IMR-90 (cell line): ENCODE results near the gene CDCP1. TPM values are rescaled to one million over a fixed set of nuclear protein-coding genes. Genes with fewer than 3 reads are reported as not detected.

Experiments
- ATAC-seq: fragments of 200-7000 bp; cut with Tn5 transposase; 2 replicates; pipeline ENCODE4 v1.9.1; 2020; ENCODE audit warnings: low read depth, mild to moderate bottlenecking, moderate library complexity
- BruUV-seq: library from RNA; stranded (reverse); fragments of 400-500 nt; replicated peaks from 2 replicates; lab custom pipeline; 2021; lab: Mats Ljungman, UMichigan
- CTCF ChIA-PET: fragments of 300-600 bp; formaldehyde crosslinking; extraction: SDS; loops from one replicate; lab custom pipeline; 2021; ENCODE audit warnings: antibody characterized with exemption; lab: Yijun Ruan, JAX
- POLR2A ChIA-PET: fragments of 300-600 bp; sonication (Branson Sonifier 250); formaldehyde crosslinking; loops from one replicate; lab custom pipeline; 2022; ENCODE audit warnings: antibody characterized with exemption; ENCODE audit not compliant: unreplicated experiment; lab: Charles Lee
- DNase-seq: peaks from one replicate; pipeline ENCODE4 v3.0.0; 2013
- H2AFZ ChIP-seq: replicated peaks from 2 replicates; pipeline ENCODE3; 2013; ENCODE audit warnings: low read length, mild to moderate bottlenecking; ENCODE audit not compliant: poor library complexity
- H2AK5ac ChIP-seq: 2 replicates; pipeline ENCODE4 v1.6.1; 2013; ENCODE audit warnings: low read depth, low read length, inconsistent platforms
- H2AK9ac ChIP-seq: replicated peaks from 2 replicates; pipeline ENCODE3; 2013; ENCODE audit warnings: mild to moderate bottlenecking, low read depth, low read length, moderate library complexity; ENCODE audit not compliant: poor library complexity
- H2BK120ac ChIP-seq: 2 replicates; pipeline ENCODE4 v1.6.1; 2013; ENCODE audit warnings: low read depth, low read length, inconsistent platforms
- H2BK15ac ChIP-seq: 3 replicates; pipeline ENCODE4 v1.6.1; 2013; ENCODE audit warnings: low read depth, low read length, inconsistent platforms
- H2BK20ac ChIP-seq: 2 replicates; pipeline ENCODE4 v1.6.1; 2013; ENCODE audit warnings: low read depth, mild to moderate bottlenecking, inconsistent platforms, low read length, moderate library complexity
- H2BK5ac ChIP-seq: 2 replicates; pipeline ENCODE4 v1.6.1; 2013; ENCODE audit warnings: mild to moderate bottlenecking, low read depth, low read length, inconsistent platforms; ENCODE audit not compliant: poor library complexity, severe bottlenecking
- H3K14ac ChIP-seq: replicated peaks from 2 replicates; pipeline ENCODE4 v1.6.1; 2013; ENCODE audit warnings: low read depth, low read length, inconsistent platforms
- H3K18ac ChIP-seq: 2 replicates; pipeline ENCODE4 v1.6.1; 2013; ENCODE audit warnings: low read depth, low read length, control low read depth
- H3K23ac ChIP-seq: 2 replicates; pipeline ENCODE4 v1.6.1; 2013; ENCODE audit warnings: low read depth, low read length, inconsistent platforms
- H3K27ac ChIP-seq: 2 replicates; pipeline ENCODE4 v1.5.1; 2013; ENCODE audit warnings: mild to moderate bottlenecking, control low read depth, low read length; ENCODE audit not compliant: insufficient read depth
- H3K27me3 ChIP-seq: 2 replicates; pipeline ENCODE4 v1.6.1; 2013; ENCODE audit warnings: low read length; ENCODE audit not compliant: control insufficient read depth, insufficient read depth
- H3K36me3 ChIP-seq: 2 replicates; pipeline ENCODE4 v1.6.1; 2013; ENCODE audit warnings: low read length, mixed read lengths; ENCODE audit not compliant: control insufficient read depth, insufficient read depth
- H3K4ac ChIP-seq: 2 replicates; pipeline ENCODE4 v1.6.1; 2013; ENCODE audit warnings: low read depth, low read length, inconsistent platforms
- H3K4me1 ChIP-seq: 2 replicates; pipeline ENCODE4 v1.6.1; 2013; ENCODE audit warnings: low read length, mixed read lengths; ENCODE audit not compliant: control insufficient read depth, insufficient read depth
- H3K4me2 ChIP-seq: 2 replicates; pipeline ENCODE4 v1.6.1; 2013; ENCODE audit warnings: low read depth, mild to moderate bottlenecking, control low read depth, low read length, moderate library complexity
- H3K4me3 ChIP-seq: 2 replicates; pipeline ENCODE4 v1.5.1; 2013; ENCODE audit warnings: low read depth, mild to moderate bottlenecking, control low read depth, low read length, moderate library complexity; ENCODE audit not compliant: insufficient read depth
- H3K56ac ChIP-seq: 2 replicates; pipeline ENCODE4 v1.6.1; 2013; ENCODE audit warnings: low read length, inconsistent platforms; ENCODE audit not compliant: insufficient read depth; ENCODE audit errors: extremely low read depth
- H3K79me1 ChIP-seq, 2 experiments: 2 replicates each; pipeline ENCODE4 v1.6.1; 2013; ENCODE audit warnings: low read length in 2 of 2, inconsistent platforms in 1 of 2, low read depth in 1 of 2
- H3K9ac ChIP-seq: 2 replicates; pipeline ENCODE4 v1.6.1; 2013; ENCODE audit warnings: low read depth, low read length, control low read depth
- H3K9me1 ChIP-seq: 2 replicates; pipeline ENCODE4 v1.6.1; 2013; ENCODE audit warnings: low read length, inconsistent platforms; ENCODE audit not compliant: insufficient read depth
- H3K9me3 ChIP-seq: 2 replicates; pipeline ENCODE4 v1.6.1; 2013; ENCODE audit warnings: low read length; ENCODE audit not compliant: control insufficient read depth, insufficient read depth
- H4K20me1 ChIP-seq: 2 replicates; pipeline ENCODE4 v1.6.1; 2013; ENCODE audit warnings: low read length, inconsistent platforms; ENCODE audit not compliant: insufficient read depth
- H4K5ac ChIP-seq: 2 replicates; pipeline ENCODE4 v1.6.1; 2013; ENCODE audit warnings: mild to moderate bottlenecking, low read depth, low read length, control low read depth
- H4K8ac ChIP-seq, 2 experiments: 2 replicates each; pipeline ENCODE4 v1.6.1; 2013; ENCODE audit warnings: low read depth in 2 of 2, low read length in 2 of 2, control low read depth in 1 of 2, inconsistent platforms in 1 of 2
- H4K91ac ChIP-seq: 2 replicates; pipeline ENCODE4 v1.6.1; 2013; ENCODE audit warnings: low read depth, low read length, inconsistent platforms; ENCODE audit not compliant: insufficient read depth
- BHLHE40 ChIP-seq: fragments of 150-350 bp; IDR thresholded peaks from 2 replicates; pipeline ENCODE4 v1.6.1; 2016; ENCODE audit warnings: mild to moderate bottlenecking, low read depth, low read length
- CEBPB ChIP-seq: IDR thresholded peaks from 2 replicates; pipeline ENCODE4 v1.6.1; 2012; ENCODE audit warnings: low read depth, low read length, improper control_type of control experiment
- CHD1 ChIP-seq: IDR thresholded peaks from 2 replicates; pipeline ENCODE4 v1.6.1; 2012; ENCODE audit warnings: low read depth, low read length, improper control_type of control experiment
- MAZ ChIP-seq: IDR thresholded peaks from 2 replicates; pipeline ENCODE4 v1.6.1; 2012; ENCODE audit warnings: low read depth, mild to moderate bottlenecking, low read length, improper control_type of control experiment, moderate library complexity, borderline replicate concordance
- MXI1 ChIP-seq: IDR thresholded peaks from 2 replicates; pipeline ENCODE4 v1.6.1; 2012; ENCODE audit warnings: low read depth, mild to moderate bottlenecking, low read length, moderate library complexity, borderline replicate concordance
- NFE2L2 ChIP-seq: fragments of 150-350 bp; IDR thresholded peaks from 2 replicates; pipeline ENCODE4 v1.6.1; 2016; ENCODE audit warnings: low read depth, mild to moderate bottlenecking, low read length
- POLR2A ChIP-seq: IDR thresholded peaks from 2 replicates; pipeline ENCODE4 v1.6.1; 2012; ENCODE audit warnings: mild to moderate bottlenecking, low read depth, low read length
- RCOR1 ChIP-seq: IDR thresholded peaks from 2 replicates; pipeline ENCODE4 v1.6.1; 2012; ENCODE audit warnings: mild to moderate bottlenecking, low read length, improper control_type of control experiment; ENCODE audit not compliant: insufficient replicate concordance
- RFX5 ChIP-seq: IDR thresholded peaks from 2 replicates; pipeline ENCODE4 v1.8.0; 2012; ENCODE audit warnings: low read depth, mild to moderate bottlenecking, low read length, moderate library complexity
- SMC3 ChIP-seq: fragments of 150-350 bp; IDR thresholded peaks from 2 replicates; pipeline ENCODE4 v1.6.1; 2016; ENCODE audit warnings: low read depth, mild to moderate bottlenecking, antibody characterized with exemption, low read length, moderate library complexity
- USF2 ChIP-seq: fragments of 150-350 bp; IDR thresholded peaks from 2 replicates; pipeline ENCODE4 v1.6.1; 2017; ENCODE audit warnings: mild to moderate bottlenecking, antibody characterized with exemption, low read length, low read depth
- WGBS, 2 experiments: methylation state at CpG; one replicate each; pipeline versions ENCODE4 v1.1.5 to v1.1.7; 2013; ENCODE audit warnings: missing lambda C conversion rate in 2 of 2; ENCODE audit not compliant: insufficient read length in 1 of 2; ENCODE audit errors: extremely low coverage in 2 of 2; 5-methylcytosine and 5-hydroxymethylcytosine counted together
- dilution Hi-C: fragments of 300-500 bp; cut with HindIII; formaldehyde crosslinking; loops from one replicate; pipeline ENCODE4 v1.14.3; 2018; ENCODE audit warnings: low sequenced_read_pairs; ENCODE audit not compliant: unreplicated experiment
- in situ Hi-C: fragments of 300-500 bp; cut with MboI; formaldehyde crosslinking; loops from 3 replicates; pipeline ENCODE4 v1.14.3; 2019; ENCODE audit warnings: low sequenced_read_pairs, inconsistent platforms, mixed read lengths
- intact Hi-C: fragments of 100-400 bp; cut with micrococcal nuclease; formaldehyde crosslinking; loops from 2 replicates; pipeline ENCODE4 v1.10.0; 2022
- polyA plus RNA-seq, 3 experiments: library from polyadenylated mRNA; depleted of rRNA; stranded (reverse); fragments of >200 nt; gene quantifications; 2 replicates each; pipeline ENCODE4 v1.2.3, GENCODE V29; 2012; ENCODE audit warnings: low replicate concordance in 1 of 3
- total RNA-seq: library from RNA; depleted of rRNA; stranded (reverse); fragments of >200 nt; gene quantifications from 2 replicates; pipeline ENCODE4 v1.2.3, GENCODE V29; 2012

The CDCP1 gene
- total and polyA plus RNA-seq, 2 of the 4 experiments (the other 2 are of a cell fraction): 2.5 to 3.8 TPM

GRCh38 chr3:45145223-45145622, 955 bp downstream of the CDCP1 start:
- peak overlapping the region; percentile 39 for H4K5ac ChIP-seq
- peaks cover 15 to 17% of the 10 kb centered on the region in 2 experiments; a peak in 3 of 4 replicates for H3K79me1 ChIP-seq
- H3K14ac ChIP-seq: peak overlapping the region; percentile 54
- peak overlapping the region; percentile 34 for H3K4ac ChIP-seq
- peak overlapping the region; percentile 83 for H4K91ac ChIP-seq
- dilution Hi-C loops: no loop called here
- peak overlapping the region; percentile 93 for H2AFZ ChIP-seq
- peak overlapping the region; percentile 61 for H3K9ac ChIP-seq
- H3K56ac ChIP-seq: no peak overlapping the region
- H2BK5ac ChIP-seq: peak overlapping the region; percentile 49
- intact Hi-C loops: no loop called here
- peak overlapping the region; percentile 90 for H3K23ac ChIP-seq
- no peaks in the 10 kb centered on the region for H4K20me1 ChIP-seq
- ChIA-PET CTCF (interaction anchor here (0.7 kb wide), 1 partner anchor 70 kb away, joined by 3 read pairs; no protein-coding TSS in a partner anchor), POLR2A (no interaction called here)
- H2AK5ac ChIP-seq: peak overlapping the region; percentile 49; the same call in 1 of the 2 replicates
- no peaks in the 10 kb centered on the region for H3K9me3 ChIP-seq
- no peaks in the 10 kb centered on the region for H3K36me3 ChIP-seq
- H3K4me3 ChIP-seq: peak overlapping the region; percentile 46
- peak overlapping the region; percentile 93 for H2BK15ac ChIP-seq
- peak overlapping the region; percentile 79 to 91 for H4K8ac ChIP-seq
- H3K4me2 ChIP-seq: peak overlapping the region; percentile 66
- peak overlapping the region; percentile 50 for H2BK20ac ChIP-seq
- H3K27ac ChIP-seq: peak overlapping the region; percentile 8
- WGBS, 2 experiments: 50% methylated on average over 5 of the region's 15 CpGs; no CpG with 5 or more reads in 1 of the 2 experiments
- no peak for TF ChIP-seq POLR2A
- no peak for TF ChIP-seq MAZ
- TF ChIP-seq MXI1: no peak
- no peak for TF ChIP-seq BHLHE40
- no peak for TF ChIP-seq SMC3
- no peak for TF ChIP-seq RFX5
- no peak for TF ChIP-seq USF2
- no peak for TF ChIP-seq NFE2L2
- TF ChIP-seq RCOR1: no peak
- no peak for TF ChIP-seq CHD1
- no peak for TF ChIP-seq CEBPB
- H3K18ac ChIP-seq: peak overlapping the region; percentile 14
- peaks cover 9% of the 10 kb centered on the region; the same call in 1 of the 2 replicates for H3K27me3 ChIP-seq
- peaks cover 6% of the 10 kb centered on the region for H3K9me1 ChIP-seq
- no peak for DNase-seq
- peak overlapping the region; percentile 54 for H2BK120ac ChIP-seq
- no TSS peak for BruUV-seq
- H2AK9ac ChIP-seq: peak overlapping the region; percentile 52
- no peak for ATAC-seq
- in situ Hi-C loops: no loop called here
- H3K4me1 ChIP-seq: peaks cover 9% of the 10 kb centered on the region
